NOMO-1 (cell line): ENCODE measurements around the gene PDP2.

ENCODE experiments used
- DNase-seq, 2 experiments: peaks; one replicate each; lab custom pipeline; 2025; ENCODE audit not compliant: unreplicated experiment in 2 of 2; lab: John Stamatoyannopoulos, UW

PDP2 gene

GRCh38 chr16:66901626-66902025 is 21.3 kb downstream of the PDP2 start:
- no peak for DNase-seq

GRCh38 chr16:66902648-66903543 is 22.6 kb downstream of the PDP2 start:
- no peak for DNase-seq

- DNase-seq: no peak
These were observed 23.5 kb downstream of the PDP2 start for GRCh38 chr16:66903544-66904427.

- DNase-seq: no peak
These were observed 24.1 kb downstream of the PDP2 start for GRCh38 chr16:66904428-66904845.

GRCh38 chr16:66904846-66905632 is 24.7 kb downstream of the PDP2 start:
- DNase-seq: no peak

- no peak for DNase-seq
These were observed 25.6 kb downstream of the PDP2 start for GRCh38 chr16:66905633-66906539.

GRCh38 chr16:66906916-66907836 is 26.9 kb downstream of the PDP2 start:
- no peak for DNase-seq

- no peak for DNase-seq
These were observed 27.8 kb downstream of the PDP2 start for GRCh38 chr16:66908116-66908515.

- no peak for DNase-seq
These were observed 28.6 kb downstream of the PDP2 start for GRCh38 chr16:66908762-66909559.

- DNase-seq: no peak
These were observed 30.0 kb downstream of the PDP2 start for GRCh38 chr16:66910175-66910940.

GRCh38 chr16:66911112-66911511 is 30.8 kb downstream of the PDP2 start:
- no peak for DNase-seq

GRCh38 chr16:66911801-66912200 is 31.5 kb downstream of the PDP2 start:
- DNase-seq: no peak

GRCh38 chr16:66913081-66913480 is 32.8 kb downstream of the PDP2 start:
- no peak for DNase-seq

GRCh38 chr16:66913711-66914110 is 33.4 kb downstream of the PDP2 start:
- no peak for DNase-seq

- DNase-seq: no peak
These were observed 34.2 kb downstream of the PDP2 start for GRCh38 chr16:66914541-66914940.

GRCh38 chr16:66915041-66915440 is 34.7 kb downstream of the PDP2 start:
- DNase-seq: no peak

- DNase-seq: no peak
These were observed 36.2 kb downstream of the PDP2 start for GRCh38 chr16:66916518-66916917.
